HepG2 (cell line): Measurements from ENCODE around the gene LRR1. TPM values are rescaled to one million over a fixed set of nuclear protein-coding genes. Genes with fewer than 3 reads are reported as not detected.
A peak's percentile ranks its signal among the peaks of the same experiment; 100 is the strongest.

ENCODE experiments used
- ATM ChIP-seq: fragments of 450-650 bp; IDR thresholded peaks from 2 replicates; pipeline ENCODE4 v1.7.1; 2017; ENCODE audit warnings: mild to moderate bottlenecking, borderline replicate concordance
- CEBPG ChIP-seq: IDR thresholded peaks from 2 replicates; pipeline ENCODE4 v1.6.1; 2016
- GATA4 ChIP-seq: sonication (generic); IDR thresholded peaks from 2 replicates; pipeline ENCODE4 v1.6.1; 2016; ENCODE audit warnings: antibody characterized with exemption, low read depth, borderline replicate concordance
- GLI4 ChIP-seq: sonication (generic); formaldehyde crosslinking; IDR thresholded peaks from 2 replicates; pipeline ENCODE4 v1.5.1; 2020; ENCODE audit warnings: missing genetic modification reagents, mild to moderate bottlenecking, moderate library complexity, borderline replicate concordance
- KDM6A ChIP-seq: IDR thresholded peaks from 2 replicates; pipeline ENCODE4 v1.6.1; 2016; ENCODE audit warnings: low read depth
- NFRKB ChIP-seq: fragments of 450-650 bp; IDR thresholded peaks from 2 replicates; pipeline ENCODE4 v1.6.1; 2017
- POLR2AphosphoS2 ChIP-seq: IDR thresholded peaks from 2 replicates; pipeline ENCODE4 v1.6.1; 2011; ENCODE audit warnings: low read depth, low read length, improper control_type of control experiment
- RNF219 ChIP-seq: sonication (generic); formaldehyde crosslinking; IDR thresholded peaks from 2 replicates; pipeline ENCODE4 v1.5.0; 2020; ENCODE audit warnings: mild to moderate bottlenecking, missing genetic modification reagents
- SAFB2 ChIP-seq: sonication (generic); formaldehyde crosslinking; IDR thresholded peaks from 2 replicates; pipeline ENCODE4 v1.5.1; 2020; ENCODE audit warnings: missing genetic modification reagents, low read depth, mild to moderate bottlenecking, borderline replicate concordance
- STAG1 ChIP-seq: sonication (generic); formaldehyde crosslinking; IDR thresholded peaks from 2 replicates; pipeline ENCODE4 v1.4.0; 2020; ENCODE audit warnings: missing genetic modification reagents
- TFAP4 ChIP-seq: sonication (generic); IDR thresholded peaks from 2 replicates; pipeline ENCODE4 v1.6.1; 2016; ENCODE audit warnings: low read depth, borderline replicate concordance
- ZBTB26 ChIP-seq: IDR thresholded peaks from 2 replicates; pipeline ENCODE4 v1.6.1; 2016; ENCODE audit warnings: missing compliant biosample characterization, missing genetic modification reagents, borderline replicate concordance
- ZNF260 ChIP-seq: sonication (generic); formaldehyde crosslinking; IDR thresholded peaks from 2 replicates; pipeline ENCODE4 v1.4.0; 2020; ENCODE audit warnings: missing genetic modification reagents, low read depth, mild to moderate bottlenecking, borderline replicate concordance
- ZNF619 ChIP-seq: sonication (generic); formaldehyde crosslinking; IDR thresholded peaks from 2 replicates; pipeline ENCODE4 v1.4.0; 2020; ENCODE audit warnings: mild to moderate bottlenecking, missing genetic modification reagents
- ZNF687 ChIP-seq: sonication (generic); formaldehyde crosslinking; IDR thresholded peaks from 2 replicates; pipeline ENCODE4 v1.5.1; 2020; ENCODE audit warnings: mild to moderate bottlenecking, missing genetic modification reagents, moderate library complexity
- ZNF800 ChIP-seq: sonication (generic); formaldehyde crosslinking; IDR thresholded peaks from 2 replicates; pipeline ENCODE4 v1.4.0; 2020; ENCODE audit warnings: missing genetic modification reagents
- ZNF816 ChIP-seq: sonication (generic); formaldehyde crosslinking; IDR thresholded peaks from 2 replicates; pipeline ENCODE4 v1.8.0; 2022; ENCODE audit warnings: missing genetic modification reagents, mild to moderate bottlenecking, borderline replicate concordance
- polyA plus RNA-seq, 8 experiments: library from polyadenylated mRNA; depleted of rRNA in 3 of 8; stranded (reverse) in 7 of 8; unstranded in 1 of 8; fragments of >200 nt; fragmentation: Illumina TruSeq in 4 of 8; extraction: Trizol in 4 of 8; gene quantifications; 2 replicates each; pipeline versions ENCODE4 v1.2.1 to v1.2.3, GENCODE V29; 2011 to 2016; ENCODE audit warnings: low read depth in 4 of 8, missing spikeins in 1 of 8, mixed read lengths in 1 of 8; ENCODE audit not compliant: insufficient read depth in 1 of 8
- total RNA-seq, 5 experiments: library from RNA; depleted of rRNA; stranded (reverse); fragments of >200 nt; fragmentation: Illumina TruSeq; extraction: Trizol; gene quantifications; 2 replicates each; pipeline ENCODE4 v1.2.3, GENCODE V29; 2016; ENCODE audit warnings: low read depth in 1 of 5

The LRR1 gene
- total and polyA plus RNA-seq, 2 of the 13 experiments (the other 11 are each of a cell fraction or from before 2014, with no cell fraction given) = 7.0 to 36.2 TPM

GRCh38 chr14:49633640-49634546 is 35.2 kb downstream of the LRR1 start (continued):
- TF ChIP-seq ZNF816 (peak; percentile 57; the same call in 1 of the 2 replicates), ATM (no peak), RNF219 (CRISPR knock-in tag) (peak; percentile 94; the same call in 1 of the 2 replicates), ZBTB26 (peak; percentile 70; the same call in 1 of the 2 replicates), CEBPG (peak; percentile 48; the same call in 1 of the 2 replicates), ZNF260 (CRISPR knock-in tag) (no peak), GLI4 (CRISPR knock-in tag) (0 out of 2 replicates have a peak, but pooled peaks have one; percentile 25), NFRKB (no peak), POLR2AphosphoS2 (no peak), ZNF800 (CRISPR knock-in tag) (no peak; the same call in 1 of the 2 replicates), KDM6A (0 out of 2 replicates have a peak, but pooled peaks have one; percentile 17), STAG1 (CRISPR knock-in tag) (peak; percentile 96), ZNF687 (CRISPR knock-in tag) (peak; percentile 87; the same call in 1 of the 2 replicates), ZNF619 (CRISPR knock-in tag) (no peak), GATA4 (no peak; the same call in 1 of the 2 replicates), TFAP4 (peak; percentile 48; the same call in 1 of the 2 replicates), SAFB2 (no peak; the same call in 1 of the 2 replicates)
